ENCODE results near the gene ZNF407. TPM values are rescaled to one million over a fixed set of nuclear protein-coding genes. Genes with fewer than 3 reads are reported as not detected.
A peak's percentile ranks its signal among the peaks of the same experiment; 100 is the strongest.

ZNF407 gene
- total and polyA plus RNA-seq, 12 donors, result 2.5 to 14.9 (median 12.7) TPM

- TF ChIP-seq CTCF (IDR thresholded peaks at IDR 0.05), result no peak
- intact Hi-C loops (cut with DNase I), result loop anchor here in 2 of 10 donors (5.0 kb wide), 1 partner anchor 98 kb away; the partner anchor contains the start of gene CNDP2 (in 2 of the 2)
- H3K4me3 ChIP-seq, result peak overlapping the region in 4 of 10 donors; percentile 90 to 98 (median 96)
- H3K4me1 ChIP-seq, result peaks cover 0 to 51% (median 37%) of the 10 kb centered on the region in 9 donors
- no peaks in the 10 kb centered on the region for H3K9me3 ChIP-seq
- H3K27me3 ChIP-seq, result no peaks in the 10 kb centered on the region
- ATAC-seq (no peak), DNase-seq (no peak)
- H3K27ac ChIP-seq, result peak overlapping the region in 2 of 10 donors; percentile 100
- peaks cover 0 to 29% (median 8%) of the 10 kb centered on the region in 9 donors for H3K36me3 ChIP-seq
These were observed 2.2 kb upstream of the ZNF407 start for GRCh38 chr18:74595431-74595830.

GRCh38 chr18:74597034-74597661, 522 bp upstream of the ZNF407 start:
- H3K9me3 ChIP-seq, result no peaks in the 10 kb centered on the region
- peaks cover 0 to 46% (median 37%) of the 10 kb centered on the region in 9 donors for H3K4me1 ChIP-seq
- intact Hi-C loops (cut with DNase I), result loop anchor here in 2 of 10 donors (5.0 kb wide), 1 partner anchor 100 kb away; the partner anchor contains the start of gene CNDP2 (in 2 of the 2)

GRCh38 chr18:74598350-74599001, 806 bp downstream of the ZNF407 start:
- H3K4me3 ChIP-seq, result peak overlapping the region; percentile 53 to 98 (median 94)
- H3K36me3 ChIP-seq, result peaks cover 0 to 14% (median 0%) of the 10 kb centered on the region in 9 donors
- intact Hi-C loops (cut with DNase I), result loop anchor here in 2 of 10 donors (5.0 kb wide), 1 partner anchor 101 kb away; the partner anchor contains the start of gene CNDP2 (in 2 of the 2)
- DNase-seq (peak; percentile 48 to 60), ATAC-seq (peak; percentile 33 to 73 (median 48))
- H3K27me3 ChIP-seq, result no peaks in the 10 kb centered on the region
- 0% methylated on average over 44 of the region's 44 CpGs for WGBS, 2 donors
- H3K4me1 ChIP-seq, result peaks cover 0 to 46% (median 37%) of the 10 kb centered on the region in 9 donors
- peak in 4 of 9 donors; percentile 11 to 34 (median 20) for TF ChIP-seq CTCF (IDR thresholded peaks at IDR 0.05)
- peak overlapping the region; percentile 96 to 100 (median 99) for H3K27ac ChIP-seq
- H3K9me3 ChIP-seq, result no peaks in the 10 kb centered on the region

More at GRCh38 chr18:74597034-74597661, 522 bp upstream of the ZNF407 start:
- whole genome bisulfite sequencing, 2 donors, result 0% methylated on average over 41 of the region's 41 CpGs
- peak in 1 of 2 donors; percentile 73 for DNase-seq
- Histone ChIP-seq H3K4me3 (peak overlapping the region; percentile 53 to 98 (median 94)), H3K36me3 (peaks cover 0 to 27% (median 8%) of the 10 kb centered on the region in 9 donors), H3K27ac (peak overlapping the region; percentile 96 to 100 (median 99)), H3K27me3 (no peaks in the 10 kb centered on the region)
- TF ChIP-seq CTCF (IDR thresholded peaks at IDR 0.05), result no peak
- peak; percentile 59 to 86 (median 75) for ATAC-seq

DNA sequence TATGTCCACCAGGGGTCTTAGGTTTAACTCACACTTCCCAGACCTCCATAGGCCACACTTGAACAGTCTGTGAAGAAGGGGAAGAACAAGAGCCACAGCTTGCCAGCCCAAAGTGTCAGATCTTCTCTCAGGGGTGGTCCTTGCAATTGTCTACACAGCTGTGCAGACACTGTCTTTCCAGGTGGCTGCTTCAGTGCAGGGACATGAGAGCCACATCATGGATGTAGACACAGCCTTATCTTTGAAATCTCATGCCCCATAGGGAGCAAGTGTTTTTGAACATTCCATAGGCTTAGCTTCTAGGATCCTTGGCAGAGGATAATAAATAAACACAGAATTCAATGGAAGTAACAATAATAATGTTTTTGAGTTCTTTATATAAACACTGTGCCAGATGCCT, 6.7 kb downstream of the ZNF407 start:
- Histone ChIP-seq H3K4me1 (peaks cover 0 to 23% (median 9%) of the 10 kb centered on the region in 9 donors), H3K36me3 (no peaks in the 10 kb centered on the region), H3K4me3 (no peak overlapping the region), H3K9me3 (no peaks in the 10 kb centered on the region), H3K27ac (peak overlapping the region in 1 of 10 donors; percentile 45), H3K27me3 (no peaks in the 10 kb centered on the region)
- no peak for DNase-seq
- TF ChIP-seq CTCF (IDR thresholded peaks at IDR 0.05), result no peak
- no peak for ATAC-seq
- intact Hi-C loops (cut with DNase I), result loop anchor here in 2 of 10 donors (5.0 kb wide), 2 partner anchors 48 to 107 kb away; partner anchors contain the start of gene CNDP2 (in 1 of the 2)
